DOHH2 (cell line): Measurements from ENCODE around the gene BBX.

Source experiments
- CTCF ChIP-seq: fragments of 200-600 bp; sonication (generic); IDR thresholded peaks from one replicate; pipeline ENCODE4 v1.5.1; 2014; ENCODE audit warnings: antibody characterized with exemption, mild to moderate bottlenecking, low read depth, low read length; ENCODE audit not compliant: poor library complexity, severe bottlenecking
- EZH2phosphoT487 ChIP-seq: fragments of 200-600 bp; sonication (generic); IDR thresholded peaks from 2 replicates; pipeline ENCODE4 v1.6.1; 2017; ENCODE audit warnings: borderline replicate concordance, mild to moderate bottlenecking, antibody characterized with exemption, low read length, moderate library complexity, mixed read lengths

- TF ChIP-seq CTCF (no peak), EZH2phosphoT487 (no peak)
Observed at GRCh38 chr3:107670986-107671385, 148.2 kb downstream of the BBX start.
